Spinal cord (tissue), 10 donors: Measurements from ENCODE around the gene OR4S2. TPM values are rescaled to one million over a fixed set of nuclear protein-coding genes. Genes with fewer than 3 reads are reported as not detected.

Experiments
- DNase-seq, 6 donors: peaks; one replicate each; pipeline versions ENCODE4 v3.0.0 to v3.0.0-alpha.2; 2013 to 2015; ENCODE audit warnings: low spot score in 6 of 6, low read depth in 4 of 6
- H3K27ac ChIP-seq: one replicate; pipeline ENCODE4 v1.5.1; 2013; ENCODE audit warnings: low read depth, low read length, control low read depth
- H3K27me3 ChIP-seq: one replicate; pipeline ENCODE4 v1.6.1; 2013; ENCODE audit warnings: low read length; ENCODE audit not compliant: control insufficient read depth, insufficient read depth
- H3K36me3 ChIP-seq: one replicate; pipeline ENCODE4 v1.6.1; 2013; ENCODE audit warnings: low read length; ENCODE audit not compliant: control insufficient read depth, insufficient read depth
- H3K4me1 ChIP-seq: one replicate; pipeline ENCODE4 v1.6.1; 2013; ENCODE audit warnings: low read length; ENCODE audit not compliant: control insufficient read depth, insufficient read depth
- H3K4me3 ChIP-seq: one replicate; pipeline ENCODE4 v1.5.1; 2013; ENCODE audit warnings: low read depth, low read length, control low read depth
- H3K9me3 ChIP-seq: one replicate; pipeline ENCODE4 v1.6.1; 2013; ENCODE audit warnings: low read length; ENCODE audit not compliant: control insufficient read depth, insufficient read depth
- WGBS: methylation state at CpG from one replicate; pipeline ENCODE4 v1.1.5; 2013; ENCODE audit warnings: missing lambda C conversion rate; ENCODE audit not compliant: insufficient coverage; 5-methylcytosine and 5-hydroxymethylcytosine counted together
- long read RNA-seq, 4 donors: transcript quantifications; one replicate each; lab custom pipeline, GENCODE V29; 2026
- polyA plus RNA-seq, 2 donors: library from polyadenylated mRNA; unstranded; fragments of 120-200 nt; gene quantifications; one replicate each; pipeline ENCODE4 v1.2.1, GENCODE V29; 2013; ENCODE audit not compliant: insufficient read length in 2 of 2
- total RNA-seq, 2 donors: library from RNA; depleted of rRNA in 1 of 2; stranded (reverse); fragments of 120-200 nt in 1 of 2; fragments of >200 nt in 1 of 2; gene quantifications; one replicate each; pipeline versions ENCODE4 v1.2.3 to v1.2.4, GENCODE V29; 2013 to 2014
- donor health status: healthy.

OR4S2 gene
- not detected for total RNA-seq
- not detected for polyA plus RNA-seq
- long read RNA-seq, donor 1, result 0 reads
- long read RNA-seq, donor 2, result 0 reads
- long read RNA-seq, donor 3, result 0 reads
- long read RNA-seq, donor 4, result 0 reads

GRCh38 chr11:55648027-55648426, at the start of gene OR4S2:
Gene OR4S2, plus strand, starts transcription at chr11:55648327. Its CDS starts 2,577 bp downstream, at chr11:55650904.
- H3K27me3 ChIP-seq, result no peaks in the 10 kb centered on the region
- peaks cover 1% of the 10 kb centered on the region for H3K9me3 ChIP-seq
- no CpG with 5 or more reads among the region's 2 CpGs for WGBS
- H3K4me1 ChIP-seq, result no peaks in the 10 kb centered on the region
- no peaks in the 10 kb centered on the region for H3K36me3 ChIP-seq
- H3K27ac ChIP-seq, result no peak within 1 kb of the TSS
- no peak for DNase-seq
- H3K4me3 ChIP-seq, result no peak within 1 kb of the TSS

- H3K9me3 ChIP-seq, result peaks cover 7% of the 10 kb centered on the region
Observed at GRCh38 chr11:55607545-55607944, 40.6 kb upstream of the OR4S2 start, which contains the start of gene OR4C11. Gene OR4C11, minus strand, starts transcription at chr11:55607645. Its CDS starts 3,272 bp downstream, at chr11:55604373.

GRCh38 chr11:55624531-55624930, 23.6 kb upstream of the OR4S2 start:
- Histone ChIP-seq H3K9me3 (peaks cover 2% of the 10 kb centered on the region), H3K4me3 (no peak overlapping the region), H3K4me1 (no peaks in the 10 kb centered on the region), H3K27ac (no peak overlapping the region), H3K27me3 (no peaks in the 10 kb centered on the region), H3K36me3 (no peaks in the 10 kb centered on the region)
- DNase-seq, result no peak
- WGBS, result 86% methylated on average over 1 of the region's 1 CpG

More at GRCh38 chr11:55607545-55607944, 40.6 kb upstream of the OR4S2 start, which contains the start of gene OR4C11:
- Histone ChIP-seq H3K4me1 (no peaks in the 10 kb centered on the region), H3K27me3 (no peaks in the 10 kb centered on the region), H3K4me3 (no peak within 1 kb of the TSS), H3K36me3 (no peaks in the 10 kb centered on the region), H3K27ac (no peak within 1 kb of the TSS)
- no peak for DNase-seq
- no CpG with 5 or more reads among the region's 2 CpGs for WGBS

GRCh38 chr11:55634813-55635212, 13.3 kb upstream of the OR4S2 start, which contains the start of gene OR4P4:
Gene OR4P4, plus strand, starts transcription at chr11:55635113.
- H3K27me3 ChIP-seq, result no peaks in the 10 kb centered on the region
- no peak for DNase-seq
- no peaks in the 10 kb centered on the region for H3K4me1 ChIP-seq
- H3K9me3 ChIP-seq, result peaks cover 9% of the 10 kb centered on the region
- H3K36me3 ChIP-seq, result no peaks in the 10 kb centered on the region
- no peak within 1 kb of the TSS for H3K27ac ChIP-seq
- no peak within 1 kb of the TSS for H3K4me3 ChIP-seq
- WGBS, result no CpG with 5 or more reads among the region's 3 CpGs

GRCh38 chr11:55652560-55652959, 4.4 kb downstream of the OR4S2 start:
- no peaks in the 10 kb centered on the region for H3K36me3 ChIP-seq
- H3K4me3 ChIP-seq, result no peak overlapping the region
- WGBS, result no CpG with 5 or more reads among the region's 1 CpG
- H3K4me1 ChIP-seq, result no peaks in the 10 kb centered on the region
- H3K27ac ChIP-seq, result no peak overlapping the region
- H3K9me3 ChIP-seq, result peaks cover 5% of the 10 kb centered on the region
- DNase-seq, result no peak
- no peaks in the 10 kb centered on the region for H3K27me3 ChIP-seq

- H3K4me3 ChIP-seq, result no peak overlapping the region
- no peaks in the 10 kb centered on the region for H3K4me1 ChIP-seq
- H3K36me3 ChIP-seq, result no peaks in the 10 kb centered on the region
- DNase-seq, result no peak
- no peaks in the 10 kb centered on the region for H3K27me3 ChIP-seq
- peaks cover 4% of the 10 kb centered on the region for H3K9me3 ChIP-seq
- no peak overlapping the region for H3K27ac ChIP-seq
Observed at GRCh38 chr11:55655096-55655495, 7.0 kb downstream of the OR4S2 start.

GRCh38 chr11:55658031-55658573, 10.0 kb downstream of the OR4S2 start:
- no peaks in the 10 kb centered on the region for H3K36me3 ChIP-seq
- no peaks in the 10 kb centered on the region for H3K27me3 ChIP-seq
- H3K4me3 ChIP-seq, result no peak overlapping the region
- no peak for DNase-seq
- peaks cover 4% of the 10 kb centered on the region for H3K9me3 ChIP-seq
- WGBS, result no CpG with 5 or more reads among the region's 2 CpGs
- no peaks in the 10 kb centered on the region for H3K4me1 ChIP-seq
- no peak overlapping the region for H3K27ac ChIP-seq

GRCh38 chr11:55658608-55659007, 10.5 kb downstream of the OR4S2 start:
- no CpG with 5 or more reads among the region's 1 CpG for WGBS
- H3K4me1 ChIP-seq, result no peaks in the 10 kb centered on the region
- peaks cover 4% of the 10 kb centered on the region for H3K9me3 ChIP-seq
- H3K27ac ChIP-seq, result no peak overlapping the region
- H3K36me3 ChIP-seq, result no peaks in the 10 kb centered on the region
- no peaks in the 10 kb centered on the region for H3K27me3 ChIP-seq
- DNase-seq, result no peak
- no peak overlapping the region for H3K4me3 ChIP-seq

GRCh38 chr11:55661901-55662300, 13.8 kb downstream of the OR4S2 start, which contains the start of gene OR4C6:
Gene OR4C6, plus strand, starts transcription at chr11:55662201. Its CDS starts 2,966 bp downstream, at chr11:55665167.
- Histone ChIP-seq H3K27me3 (no peaks in the 10 kb centered on the region), H3K27ac (no peak within 1 kb of the TSS), H3K9me3 (peaks cover 2% of the 10 kb centered on the region), H3K4me1 (no peaks in the 10 kb centered on the region), H3K36me3 (no peaks in the 10 kb centered on the region), H3K4me3 (no peak within 1 kb of the TSS)
- WGBS, result no CpG with 5 or more reads among the region's 1 CpG
- no peak for DNase-seq

- no CpG with 5 or more reads among the region's 2 CpGs for WGBS
- Histone ChIP-seq H3K27me3 (no peaks in the 10 kb centered on the region), H3K4me3 (no peak overlapping the region), H3K36me3 (no peaks in the 10 kb centered on the region), H3K4me1 (no peaks in the 10 kb centered on the region), H3K9me3 (peaks cover 2% of the 10 kb centered on the region), H3K27ac (no peak overlapping the region)
- no peak for DNase-seq
Observed at GRCh38 chr11:55669376-55669775, 21.2 kb downstream of the OR4S2 start.
